Measurements from ENCODE around the gene SNRK.
"Not testable (repeated sequence)": the region's sequence is repeated elsewhere in the genome, so short reads cannot be mapped to it uniquely, and the experiment has no call there.

Gene SNRK

GRCh38 chr3:43348350-43348749 is 62.0 kb downstream of the SNRK start:
- DNase-seq = no peak

- no peak for DNase-seq
These were observed 62.7 kb downstream of the SNRK start for GRCh38 chr3:43348852-43349574.

DNA sequence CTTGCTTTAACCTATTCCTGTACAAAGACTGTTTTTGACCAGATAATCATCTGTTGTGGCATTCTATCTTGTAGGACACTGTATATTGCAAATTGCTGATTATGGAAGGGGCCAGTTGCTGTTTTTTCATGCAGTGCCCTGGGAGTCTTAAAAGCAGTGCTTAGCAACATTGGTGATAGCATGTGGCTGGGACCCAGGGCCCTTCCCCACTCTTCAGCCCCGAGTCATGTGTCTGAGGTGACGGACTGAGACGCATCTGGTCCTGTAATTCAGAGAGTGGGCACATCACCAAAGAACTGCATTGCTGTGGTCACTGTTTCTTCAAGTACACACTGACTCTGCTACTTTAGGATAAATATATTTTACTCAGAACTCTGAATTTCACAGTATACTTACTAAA is 63.4 kb downstream of the SNRK start:
- no peak for DNase-seq

- DNase-seq = no peak
These were observed 67.1 kb downstream of the SNRK start for GRCh38 chr3:43353393-43353792.

GRCh38 chr3:43353923-43354670 is 67.8 kb downstream of the SNRK start:
- DNase-seq = no peak

GRCh38 chr3:43356033-43356432 is 69.7 kb downstream of the SNRK start:
- not testable (repeated sequence) for DNase-seq

- DNase-seq = no peak
These were observed 74.7 kb downstream of the SNRK start for GRCh38 chr3:43361077-43361476.

DNA sequence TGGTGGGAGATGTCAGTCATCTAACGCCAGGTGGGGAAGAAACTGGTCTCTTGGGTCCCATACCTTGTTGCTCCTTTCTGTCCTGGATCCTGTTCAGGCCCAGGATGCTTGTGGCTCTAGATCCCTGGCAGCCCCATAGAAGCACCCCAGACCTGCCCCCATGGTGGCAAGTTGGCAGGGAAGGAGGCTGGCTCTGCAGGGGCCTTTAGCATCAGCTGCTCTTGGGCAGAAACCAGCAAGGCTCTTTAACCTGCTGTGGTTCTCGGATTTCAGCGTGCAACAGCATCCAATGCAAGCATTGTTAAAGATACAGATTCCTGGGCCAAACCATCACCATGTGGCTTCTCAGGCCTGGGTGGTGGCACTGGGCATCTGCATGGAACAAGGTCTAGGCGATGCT is 75.8 kb downstream of the SNRK start:
- DNase-seq = no peak

GRCh38 chr3:43362961-43363360 is 76.6 kb downstream of the SNRK start:
- no peak for DNase-seq

- no peak for DNase-seq
These were observed 77.4 kb downstream of the SNRK start for GRCh38 chr3:43363621-43364266.

DNA sequence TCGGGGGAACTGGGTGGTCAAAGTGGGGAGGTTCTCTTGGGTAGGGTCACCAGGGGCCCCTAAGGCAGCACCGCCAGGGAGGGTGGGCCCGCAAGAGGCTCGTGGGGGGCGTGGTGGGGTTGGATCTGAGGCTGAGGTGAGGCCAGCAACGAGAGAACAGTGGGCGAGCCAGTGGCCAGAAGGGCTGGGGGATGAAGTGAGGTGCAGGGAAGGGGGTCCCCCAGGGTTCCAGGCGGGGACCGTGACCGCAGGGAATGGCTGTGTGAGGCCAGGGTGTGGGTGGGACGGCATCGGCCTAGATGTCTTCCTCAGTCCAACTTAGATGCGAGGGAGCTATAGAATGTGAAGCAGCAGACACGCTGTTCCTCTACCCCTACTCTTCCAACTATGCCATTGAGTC is 78.2 kb downstream of the SNRK start:
- no peak for DNase-seq

- no peak for DNase-seq
These were observed 78.6 kb downstream of the SNRK start for GRCh38 chr3:43364926-43365325.

GRCh38 chr3:43365601-43366305 is 79.4 kb downstream of the SNRK start:
- no peak for DNase-seq

DNA sequence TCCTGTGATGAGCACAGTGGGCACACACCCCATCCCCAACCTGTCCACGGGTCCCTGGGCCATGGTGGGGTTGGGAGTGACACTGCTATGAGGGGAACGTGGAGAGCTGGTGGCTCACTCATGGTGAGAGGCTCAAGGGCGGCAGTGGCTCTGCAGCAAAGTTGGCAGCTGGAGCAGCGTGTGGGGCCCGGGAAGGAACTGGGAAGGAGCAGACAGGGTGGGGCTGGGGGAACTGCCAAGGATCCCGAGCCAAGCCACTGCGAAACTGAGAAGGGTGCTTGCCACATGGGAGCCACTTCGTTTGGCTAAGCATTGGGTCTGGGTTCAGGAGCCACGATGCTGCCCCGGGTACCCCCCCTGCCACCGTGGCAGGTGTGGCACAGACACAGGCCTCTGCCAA is 80.1 kb downstream of the SNRK start:
- DNase-seq = no peak

DNA sequence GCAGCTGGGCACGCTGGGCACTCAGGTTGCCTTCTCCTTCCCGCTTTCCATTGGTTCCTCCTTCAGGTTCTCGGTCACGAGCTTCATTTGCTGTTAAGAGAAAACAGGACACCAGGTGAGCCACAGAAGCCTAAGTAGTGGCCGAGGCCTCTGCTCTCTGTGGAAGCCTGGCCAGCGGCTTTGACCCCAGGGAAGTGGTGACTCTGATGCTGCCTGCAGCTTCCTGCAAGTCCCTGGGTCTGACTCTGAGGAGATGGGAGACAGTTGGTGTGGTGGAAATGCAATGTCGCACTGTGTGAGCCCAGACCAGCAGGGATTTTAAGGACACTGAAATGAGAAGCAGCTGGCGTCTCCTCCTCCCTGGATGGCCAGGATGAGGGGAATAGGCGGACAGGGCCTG is 80.5 kb downstream of the SNRK start:
- DNase-seq = no peak

- no peak for DNase-seq
These were observed 83.3 kb downstream of the SNRK start for GRCh38 chr3:43369404-43370292.

DNA sequence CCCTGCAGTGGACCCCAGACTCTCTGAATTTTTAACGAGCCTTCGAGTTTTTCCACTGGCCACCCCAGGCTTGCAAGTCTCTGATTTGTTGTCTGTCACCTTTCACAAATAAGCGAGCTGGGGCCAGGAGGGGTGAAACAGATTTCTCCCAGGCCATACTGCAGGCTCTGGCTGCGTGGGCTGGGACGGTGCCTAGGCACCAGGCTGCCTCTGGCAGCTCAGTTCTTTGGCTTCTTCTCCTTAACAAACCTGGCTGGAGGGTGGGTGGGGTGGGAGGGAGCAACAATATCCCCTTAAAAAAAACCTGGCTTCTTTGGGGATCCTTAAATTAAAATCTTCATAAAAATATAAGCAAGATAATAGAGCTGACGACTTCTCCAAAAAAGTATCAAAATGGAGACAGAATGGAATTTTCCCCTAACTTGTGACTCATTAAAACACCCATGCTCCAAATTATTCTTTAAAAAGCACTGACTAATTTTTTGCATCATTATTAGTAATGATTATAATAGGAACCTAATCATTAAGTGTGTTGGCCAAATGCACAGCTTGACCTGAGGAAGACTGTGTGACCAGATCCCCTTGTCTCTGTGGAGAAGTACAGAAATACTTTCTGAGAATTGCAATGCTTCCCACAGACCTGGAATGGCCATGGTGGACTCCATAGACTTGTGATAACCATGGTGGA is 84.1 kb downstream of the SNRK start:
- DNase-seq = no peak

DNA sequence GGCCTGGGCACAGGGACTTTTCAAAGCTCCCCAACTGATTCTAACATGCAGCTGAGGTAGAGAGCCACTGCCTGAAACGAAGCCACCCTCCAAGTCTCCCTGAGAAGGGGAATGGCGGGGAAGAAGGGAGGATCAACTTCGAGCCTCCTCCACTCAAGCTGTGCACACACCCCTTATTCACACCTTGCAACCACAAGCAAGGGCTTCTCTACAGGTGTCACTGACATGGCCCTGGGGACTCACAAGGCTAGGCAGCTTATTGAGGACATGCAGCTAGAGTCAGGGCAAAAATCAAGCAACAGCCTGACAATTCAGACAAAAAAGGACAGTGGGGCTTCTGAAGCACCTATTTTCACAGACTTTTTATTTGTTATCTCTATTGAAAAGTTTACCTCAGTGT is 85.2 kb downstream of the SNRK start:
- no peak for DNase-seq

DNA sequence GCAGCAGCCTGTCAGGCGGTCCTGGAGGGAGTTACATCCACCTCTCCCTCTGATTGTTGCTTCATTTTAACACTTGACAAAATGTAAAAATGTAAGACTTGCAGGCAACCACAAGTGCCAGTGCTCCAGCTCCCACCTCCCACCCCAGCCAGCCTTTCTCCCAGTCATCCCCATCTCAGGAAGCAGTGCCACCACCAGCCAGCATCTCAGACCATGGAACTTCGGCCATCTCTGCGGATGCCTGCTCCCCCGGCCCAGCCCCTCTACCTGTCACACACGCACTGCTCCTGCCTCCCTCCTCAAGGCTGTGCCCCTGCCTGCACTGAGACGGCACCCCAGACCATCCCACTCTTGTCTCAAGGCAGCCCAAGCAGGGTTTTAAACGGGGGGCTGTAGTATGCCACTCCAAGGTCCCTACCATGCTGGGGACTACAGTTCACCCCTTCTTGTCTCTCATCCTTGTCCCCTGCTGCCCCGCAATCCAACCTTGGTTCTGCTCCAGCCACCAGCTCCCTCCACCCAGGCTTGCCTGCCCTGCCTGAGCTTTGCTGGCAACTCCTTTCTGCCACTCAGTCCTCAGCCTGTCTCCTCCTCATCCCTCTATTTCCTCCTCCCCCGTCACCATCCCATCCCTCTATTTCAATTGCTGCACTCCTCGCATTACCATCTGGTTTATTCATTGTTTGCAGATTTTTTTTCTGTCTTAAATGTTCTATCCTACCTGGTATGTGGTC is 85.8 kb downstream of the SNRK start:
- DNase-seq = no peak

- DNase-seq = no peak
These were observed 86.6 kb downstream of the SNRK start for GRCh38 chr3:43372809-43373559.

Data from NCI-H774 (cell line).